Activated CD4-positive, alpha-beta T cell treated with anti-CD3 and anti-CD28 coated beads, Interleukin-2, amount 50 U/mL, for 48 hours (primary cell): ENCODE data around the gene AP3S1.

Source experiments
- DNase-seq, 2 experiments: peaks; one replicate each; pipeline ENCODE4 v3.0.0-alpha.2; 2020

AP3S1 gene

DNA sequence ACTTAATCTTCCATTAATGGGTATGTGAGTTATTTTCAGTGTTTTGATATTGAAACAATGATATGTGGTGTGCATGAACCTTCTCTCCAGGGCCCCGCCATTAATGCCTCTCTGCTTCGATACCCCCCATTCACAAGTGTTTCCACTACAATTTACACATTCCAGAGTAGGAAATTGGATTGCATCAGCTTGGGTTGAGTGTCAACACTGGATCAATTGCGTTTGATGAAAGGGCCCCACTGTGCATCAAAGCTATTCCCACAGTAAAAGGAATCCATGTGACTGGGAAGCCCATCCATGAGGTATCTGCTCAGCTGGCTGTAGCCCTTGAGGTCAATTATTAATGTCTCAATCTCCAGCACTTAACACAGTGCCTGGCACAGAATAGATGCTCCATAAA is 102.8 kb downstream of the AP3S1 start:
- DNase-seq, result no peak

DNA sequence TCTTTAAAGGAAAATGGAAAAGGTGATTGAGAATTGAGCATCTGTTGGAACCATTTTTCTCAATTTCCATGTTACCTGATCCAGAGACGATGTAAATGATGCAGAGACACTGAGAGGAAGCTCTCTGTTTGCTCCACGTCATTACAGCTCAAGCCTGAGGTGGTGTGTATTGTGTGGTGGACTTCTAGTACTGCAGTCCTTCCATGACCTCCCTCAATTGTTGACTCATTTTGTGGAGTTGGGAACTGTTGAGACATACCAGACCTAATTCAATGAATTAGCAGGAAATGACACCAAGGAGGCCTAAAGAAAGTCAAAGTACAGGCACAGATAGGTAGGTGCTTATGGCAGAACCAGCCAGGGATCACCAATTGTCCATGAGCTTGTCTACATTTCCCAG is 104.9 kb downstream of the AP3S1 start:
- no peak for DNase-seq

DNA sequence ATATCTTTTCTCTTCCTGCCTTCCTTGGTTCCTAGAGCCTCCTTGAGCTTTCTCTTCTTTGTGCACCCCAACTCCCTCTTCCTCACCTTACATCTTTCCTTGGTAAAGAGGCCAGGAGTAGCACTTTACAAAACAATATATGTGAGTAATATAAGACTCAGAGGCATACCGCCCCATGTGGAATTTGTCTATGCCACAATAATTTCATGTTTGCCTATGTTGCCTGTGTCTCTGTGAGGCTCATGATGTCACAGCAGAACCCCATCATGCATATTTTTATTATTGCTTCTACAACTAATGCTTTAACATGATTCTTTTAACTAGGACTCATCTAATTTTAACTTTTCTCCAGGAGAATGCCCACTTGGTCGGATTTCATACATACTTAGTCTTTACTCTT is 105.5 kb downstream of the AP3S1 start:
- no peak for DNase-seq

DNA sequence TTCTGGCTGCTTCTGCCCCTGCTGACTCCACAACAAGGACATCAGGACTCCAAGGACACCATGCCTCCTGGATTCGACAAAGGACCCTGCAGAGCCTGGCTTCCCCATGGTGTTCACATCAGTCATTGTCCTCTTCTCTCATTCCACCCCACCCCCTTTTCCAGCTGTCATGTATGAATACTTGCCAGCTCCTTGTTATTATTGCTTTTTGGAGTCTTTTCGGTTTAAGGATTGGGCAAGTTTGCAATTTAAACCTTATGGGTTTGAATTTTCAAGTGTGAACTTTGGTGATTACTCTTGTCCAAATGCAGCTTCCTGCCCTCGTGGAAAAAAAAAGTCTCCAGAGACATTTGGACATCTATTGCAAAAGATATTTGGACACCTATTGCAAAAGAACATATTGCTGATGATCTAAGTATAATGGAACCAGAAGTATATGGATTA is 106.4 kb downstream of the AP3S1 start:
- no peak for DNase-seq

DNA sequence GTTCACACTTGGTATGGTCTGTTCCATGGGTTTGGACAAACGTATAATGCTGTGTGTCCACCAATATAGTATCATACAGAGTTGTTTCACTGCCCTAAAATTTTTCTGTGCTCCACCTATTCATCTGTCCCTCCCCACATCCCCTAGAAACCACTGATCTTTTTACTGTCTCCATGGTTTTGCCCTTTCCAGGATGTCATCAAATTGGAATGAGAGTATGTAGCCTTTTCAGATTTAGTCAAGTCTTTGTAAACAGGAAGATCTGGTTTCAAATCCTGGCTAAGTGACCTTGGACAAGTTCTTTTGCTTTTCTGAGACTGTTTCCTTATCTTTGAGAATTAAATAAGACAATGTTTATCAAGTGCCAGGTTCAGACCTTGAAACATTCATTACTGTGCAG is 107.4 kb downstream of the AP3S1 start:
- DNase-seq, result no peak

DNA sequence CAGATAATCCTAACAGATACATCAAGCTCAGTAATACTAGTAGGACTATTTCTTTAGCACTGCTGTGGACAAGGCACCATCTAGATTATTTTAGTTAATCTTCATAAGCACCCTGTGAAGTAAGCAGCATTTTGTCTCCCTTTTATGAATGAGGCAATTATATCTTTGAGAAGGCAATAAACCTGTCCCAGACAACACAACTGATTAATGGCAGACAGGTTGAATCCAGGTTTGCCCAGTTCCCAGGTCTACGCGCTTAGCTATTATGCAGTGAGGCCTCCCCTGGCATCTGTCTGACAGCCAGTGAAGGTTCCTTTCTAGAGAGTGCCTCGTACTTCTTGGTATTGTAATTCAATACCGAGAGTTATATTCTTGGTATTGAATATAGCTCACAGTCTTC is 110.9 kb downstream of the AP3S1 start:
- DNase-seq, result no peak

DNA sequence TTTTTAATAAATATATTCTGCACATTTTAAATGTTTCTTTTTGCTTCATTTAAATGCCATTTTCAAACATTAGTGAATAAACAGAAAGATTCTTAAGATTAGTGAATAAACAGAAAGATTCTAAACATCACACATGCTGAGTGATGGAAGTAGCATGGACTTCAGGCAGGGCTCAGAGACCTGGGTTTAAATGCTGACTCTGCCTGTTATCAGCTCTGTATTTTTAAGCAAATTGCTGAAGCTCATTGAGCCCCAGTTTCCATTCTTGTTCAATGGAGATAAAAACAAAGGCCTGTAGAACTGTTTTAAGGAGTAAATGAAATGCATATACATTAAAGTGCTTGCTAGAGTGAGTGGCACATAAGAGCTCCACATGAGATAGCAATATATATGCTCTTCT is 112.4 kb downstream of the AP3S1 start:
- no peak for DNase-seq

DNA sequence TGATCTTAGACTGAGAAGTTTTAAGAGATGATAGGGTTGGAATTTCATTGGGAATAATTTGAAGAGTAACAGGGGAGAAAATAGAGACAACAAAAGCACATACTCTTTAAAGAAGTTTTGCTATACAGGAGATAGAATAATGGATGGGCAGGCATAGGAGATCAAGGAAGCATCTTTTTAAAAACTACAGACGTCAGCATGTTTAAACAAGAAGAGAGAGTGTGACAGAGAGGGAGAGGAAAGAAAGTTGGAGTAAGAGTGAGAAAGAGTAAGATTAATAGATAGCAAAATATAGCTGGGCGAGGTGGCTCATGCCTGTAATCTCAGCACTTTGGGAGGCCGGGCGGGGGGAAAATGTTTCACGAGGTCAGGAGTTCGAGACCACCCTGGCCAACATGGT is 115.2 kb downstream of the AP3S1 start:
- no peak for DNase-seq

DNA sequence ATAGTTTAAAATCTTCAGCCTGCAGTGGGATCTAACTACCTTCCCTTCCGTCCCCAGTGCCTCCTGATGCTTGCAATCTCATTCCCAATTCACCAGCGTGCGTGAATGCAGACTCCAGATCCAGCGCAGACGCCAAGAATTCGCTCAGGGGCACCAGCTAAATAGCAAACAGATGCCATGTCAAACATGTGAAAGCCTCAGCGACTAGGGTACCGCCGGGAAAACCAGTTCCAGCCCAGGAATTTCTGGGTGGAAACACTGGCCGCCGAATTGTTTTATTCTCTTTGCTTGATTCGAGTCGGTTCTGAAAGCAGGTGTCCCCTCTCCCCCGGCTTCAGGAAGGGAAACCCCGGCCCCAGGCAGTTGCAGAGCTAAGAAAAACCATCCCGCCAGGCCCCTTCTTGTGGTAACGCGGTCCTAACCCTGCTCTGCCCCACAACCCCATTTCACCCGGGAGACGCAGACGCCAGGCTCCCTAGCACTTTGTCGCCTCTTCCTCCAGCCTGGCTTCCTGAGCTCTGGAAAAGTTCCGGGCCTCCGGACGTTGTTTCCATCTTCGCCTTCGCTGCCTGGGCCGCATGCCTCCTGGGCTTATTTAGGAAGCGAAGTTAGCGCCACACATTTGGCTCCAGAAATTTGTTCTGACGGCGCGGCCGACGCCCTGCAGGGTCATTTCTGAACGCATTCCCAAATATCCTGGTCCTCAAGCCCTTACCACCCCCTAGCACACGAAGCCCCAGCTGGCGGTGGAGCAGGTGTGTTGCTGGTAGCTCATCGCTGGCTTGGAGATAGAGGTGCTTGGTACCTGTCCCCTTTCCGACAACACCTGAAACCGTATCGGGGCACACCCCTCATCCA is 119.9 kb downstream of the AP3S1 start:
- peak in 1 of 2 experiments; percentile 3 for DNase-seq

DNA sequence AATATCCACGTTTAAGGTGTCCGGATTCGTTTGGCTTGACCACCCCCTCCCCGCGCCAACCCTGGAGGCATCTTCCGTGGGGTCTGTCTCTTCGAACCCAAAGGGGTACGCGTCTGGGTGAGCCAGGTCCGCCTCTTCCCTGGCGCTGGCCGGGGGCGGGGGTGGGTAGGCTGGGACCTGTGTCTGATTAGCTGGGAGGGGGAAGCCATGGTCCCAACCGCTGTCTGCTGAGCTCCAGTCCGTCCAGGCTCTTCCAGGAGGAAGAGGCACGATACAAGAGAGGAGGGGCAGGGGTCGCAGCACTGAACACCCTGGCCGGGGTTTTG is 120.5 kb downstream of the AP3S1 start, which contains the start of gene LVRN:
LVRN (plus strand) TSS at position 237 of the 326 bp plus-strand sequence. CDS start 143 bp downstream, outside the sequence.
- DNase-seq, result no peak

DNA sequence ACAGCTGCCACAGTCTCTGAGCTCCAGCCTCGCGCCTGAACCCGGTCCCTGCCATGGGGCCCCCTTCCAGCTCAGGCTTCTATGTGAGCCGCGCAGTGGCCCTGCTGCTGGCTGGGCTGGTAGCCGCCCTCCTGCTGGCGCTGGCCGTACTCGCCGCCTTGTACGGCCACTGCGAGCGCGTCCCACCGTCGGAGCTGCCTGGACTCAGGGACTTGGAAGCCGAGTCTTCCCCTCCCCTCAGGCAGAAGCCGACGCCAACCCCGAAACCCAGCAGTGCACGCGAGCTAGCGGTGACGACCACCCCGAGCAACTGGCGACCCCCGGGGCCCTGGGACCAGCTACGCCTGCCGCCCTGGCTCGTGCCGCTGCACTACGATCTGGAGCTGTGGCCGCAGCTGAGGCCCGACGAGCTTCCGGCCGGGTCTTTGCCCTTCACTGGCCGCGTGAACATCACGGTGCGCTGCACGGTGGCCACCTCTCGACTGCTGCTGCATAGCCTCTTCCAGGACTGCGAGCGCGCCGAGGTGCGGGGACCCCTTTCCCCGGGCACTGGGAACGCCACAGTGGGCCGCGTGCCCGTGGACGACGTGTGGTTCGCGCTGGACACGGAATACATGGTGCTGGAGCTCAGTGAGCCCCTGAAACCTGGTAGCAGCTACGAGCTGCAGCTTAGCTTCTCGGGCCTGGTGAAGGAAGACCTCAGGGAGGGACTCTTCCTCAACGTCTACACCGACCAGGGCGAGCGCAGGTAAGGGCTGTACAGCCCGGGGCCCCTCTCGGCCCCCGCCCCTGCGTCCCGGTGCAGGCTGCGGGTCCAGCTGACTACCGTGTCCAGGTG is 121.0 kb downstream of the AP3S1 start:
- no peak for DNase-seq

DNA sequence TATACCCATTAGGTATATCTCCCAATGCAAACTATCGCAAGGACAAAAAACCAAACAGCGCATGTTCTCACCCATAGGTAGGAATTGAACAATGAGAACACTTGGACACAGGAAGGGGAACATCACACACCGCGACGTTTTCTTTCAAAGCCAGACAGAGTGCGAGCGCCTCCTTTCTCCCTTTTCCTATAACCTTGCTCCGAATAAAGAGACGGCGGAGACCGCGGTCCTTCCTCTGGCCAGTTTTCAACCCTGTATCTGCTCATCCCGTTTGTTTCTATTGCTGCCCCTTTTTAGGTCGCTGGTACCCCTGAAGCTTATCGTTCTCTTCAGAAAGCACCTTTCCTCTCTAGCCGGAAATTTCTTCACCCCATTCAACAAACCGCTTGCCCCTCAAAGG is 121.8 kb downstream of the AP3S1 start:
- DNase-seq, result no peak
